Measurements from ENCODE around the gene CPA5.

Gene CPA5

DNA sequence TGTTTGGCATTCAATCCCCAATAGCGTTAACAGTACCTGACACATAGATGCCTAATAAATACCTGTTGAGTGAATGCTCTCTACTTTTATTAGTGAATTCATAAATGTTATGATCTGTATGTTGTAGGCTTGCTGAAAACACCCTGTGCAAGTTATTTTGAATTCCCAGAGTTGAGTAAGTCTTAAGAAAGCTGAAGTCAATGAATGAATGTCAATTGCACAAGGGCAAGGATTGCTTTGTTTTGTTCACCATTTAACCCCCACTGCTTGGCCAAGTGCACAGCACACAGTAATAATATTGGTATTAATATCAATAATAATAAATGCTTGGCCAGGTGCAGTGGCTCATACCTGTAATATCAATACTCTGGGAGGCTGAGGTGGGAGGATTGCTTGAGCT, 45.9 kb downstream of the CPA5 start:
- CTCF ChIA-PET = no interaction called here

DNA sequence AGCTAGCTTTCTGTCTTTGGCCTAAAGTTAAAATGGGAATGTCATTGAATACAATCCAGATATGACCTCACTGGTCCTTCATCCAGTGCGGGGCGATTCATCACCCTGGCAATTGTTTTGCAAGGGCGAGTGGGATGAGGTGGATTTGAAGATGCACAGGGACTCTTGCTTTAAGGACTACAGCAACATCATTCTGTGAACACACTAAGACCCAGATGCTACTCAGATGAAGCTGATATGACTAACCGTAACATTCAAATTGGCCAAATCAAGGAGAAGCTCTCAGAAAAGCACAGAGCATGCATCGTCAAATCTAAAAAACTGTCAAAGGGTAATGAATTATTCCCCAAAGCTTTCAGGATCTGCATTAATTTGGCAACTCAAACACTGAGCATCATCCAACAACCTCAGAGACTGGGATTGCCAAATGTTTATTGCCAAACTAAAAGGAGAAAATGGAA, 48.5 kb downstream of the CPA5 start:
- CTCF ChIA-PET = no interaction called here
- no peak overlapping the region for H3K27ac ChIP-seq
- TF ChIP-seq, protein P1, sequence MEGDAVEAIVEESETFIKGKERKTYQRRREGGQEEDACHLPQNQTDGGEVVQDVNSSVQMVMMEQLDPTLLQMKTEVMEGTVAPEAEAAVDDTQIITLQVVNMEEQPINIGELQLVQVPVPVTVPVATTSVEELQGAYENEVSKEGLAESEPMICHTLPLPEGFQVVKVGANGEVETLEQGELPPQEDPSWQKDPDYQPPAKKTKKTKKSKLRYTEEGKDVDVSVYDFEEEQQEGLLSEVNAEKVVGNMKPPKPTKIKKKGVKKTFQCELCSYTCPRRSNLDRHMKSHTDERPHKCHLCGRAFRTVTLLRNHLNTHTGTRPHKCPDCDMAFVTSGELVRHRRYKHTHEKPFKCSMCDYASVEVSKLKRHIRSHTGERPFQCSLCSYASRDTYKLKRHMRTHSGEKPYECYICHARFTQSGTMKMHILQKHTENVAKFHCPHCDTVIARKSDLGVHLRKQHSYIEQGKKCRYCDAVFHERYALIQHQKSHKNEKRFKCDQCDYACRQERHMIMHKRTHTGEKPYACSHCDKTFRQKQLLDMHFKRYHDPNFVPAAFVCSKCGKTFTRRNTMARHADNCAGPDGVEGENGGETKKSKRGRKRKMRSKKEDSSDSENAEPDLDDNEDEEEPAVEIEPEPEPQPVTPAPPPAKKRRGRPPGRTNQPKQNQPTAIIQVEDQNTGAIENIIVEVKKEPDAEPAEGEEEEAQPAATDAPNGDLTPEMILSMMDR (conservative IDR thresholded peaks at IDR 0.05; ENCODE audit: low read depth) = no peak
- DNase-seq (ENCODE audit: low spot score) = no peak
- POLR2A ChIA-PET (ENCODE audit: low non-redundant PET) = no interaction called here

More for the DNA sequence above, 45.9 kb downstream of the CPA5 start:
- no peak overlapping the region for H3K27ac ChIP-seq
- no peak for DNase-seq (ENCODE audit: low spot score)
- TF ChIP-seq, protein P1 (conservative IDR thresholded peaks at IDR 0.05; ENCODE audit: low read depth) = no peak
- POLR2A ChIA-PET (ENCODE audit: low non-redundant PET) = no interaction called here

DNA sequence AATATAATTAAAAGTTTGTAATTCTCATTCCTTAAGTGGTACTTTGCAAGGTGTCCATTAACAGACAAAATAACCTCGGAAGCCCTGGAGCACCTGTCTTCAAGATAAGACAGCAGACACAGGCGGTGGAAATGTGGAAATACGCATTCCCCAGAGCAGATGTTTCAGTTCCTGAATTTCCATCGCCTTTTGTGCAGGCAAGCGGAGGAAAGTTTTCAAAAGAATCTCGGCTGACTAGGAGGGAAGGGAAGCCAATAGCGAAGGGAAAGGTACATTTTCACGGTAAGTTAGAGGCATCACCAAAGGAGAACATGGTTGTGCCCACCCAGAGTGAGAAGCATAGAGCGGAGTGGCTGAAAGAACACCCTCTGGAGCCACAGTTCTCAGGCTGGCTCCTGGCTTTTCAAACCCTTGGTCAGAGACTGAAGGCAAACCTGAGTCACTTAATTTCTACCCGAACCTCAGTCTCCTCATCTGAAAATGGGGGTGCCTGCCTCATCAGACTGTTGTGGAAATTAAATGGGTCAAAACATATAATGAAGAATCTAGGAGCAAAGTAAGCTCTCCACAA, 49.3 kb downstream of the CPA5 start:
- TF ChIP-seq, protein P1 (conservative IDR thresholded peaks at IDR 0.05; ENCODE audit: low read depth) = no peak
- H3K27ac ChIP-seq = no peak overlapping the region
- DNase-seq (ENCODE audit: low spot score) = no peak
- POLR2A ChIA-PET (ENCODE audit: low non-redundant PET) = no interaction called here
- CTCF ChIA-PET = no interaction called here

DNA sequence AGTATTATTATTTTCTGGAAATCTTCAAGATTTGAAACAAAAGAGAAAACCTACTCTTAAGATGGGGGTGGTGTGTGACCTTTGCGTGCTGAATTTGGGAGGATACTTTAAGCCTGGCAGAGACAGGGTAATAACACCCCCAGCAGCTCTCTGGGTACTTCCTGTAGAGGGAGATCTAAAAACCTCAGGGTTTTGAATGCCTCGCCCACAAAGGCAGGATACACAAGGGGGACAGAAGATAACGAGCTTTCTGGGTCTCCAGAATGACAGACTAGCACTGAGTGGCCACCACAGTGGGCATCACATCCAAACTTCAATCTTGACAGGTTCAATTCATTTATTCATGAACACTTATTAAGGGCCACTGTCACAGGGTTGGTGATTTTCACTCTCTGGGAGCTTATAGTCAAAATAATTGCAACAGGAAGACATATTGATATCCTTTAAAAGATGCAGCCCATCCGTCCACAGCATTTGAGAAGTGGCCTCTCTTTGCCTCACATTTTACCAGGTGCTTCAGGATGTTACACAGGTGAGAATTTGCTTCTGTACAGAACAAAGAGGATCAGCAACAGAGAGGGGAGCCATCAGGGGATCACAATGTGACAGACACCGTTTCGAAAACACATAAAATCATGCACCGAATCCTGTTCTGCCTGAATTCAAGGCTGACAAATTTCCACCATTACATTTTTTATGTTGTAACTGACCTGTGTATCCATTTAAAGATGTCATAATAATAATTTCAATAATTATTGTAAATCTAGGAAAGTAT, 50.0 kb downstream of the CPA5 start:
- H3K27ac ChIP-seq = no peak overlapping the region
- ChIA-PET CTCF (no interaction called here), POLR2A (ENCODE audit: low non-redundant PET) (no interaction called here)
- TF ChIP-seq, protein P1 (conservative IDR thresholded peaks at IDR 0.05; ENCODE audit: low read depth) = no peak
- no peak for DNase-seq (ENCODE audit: low spot score)

DNA sequence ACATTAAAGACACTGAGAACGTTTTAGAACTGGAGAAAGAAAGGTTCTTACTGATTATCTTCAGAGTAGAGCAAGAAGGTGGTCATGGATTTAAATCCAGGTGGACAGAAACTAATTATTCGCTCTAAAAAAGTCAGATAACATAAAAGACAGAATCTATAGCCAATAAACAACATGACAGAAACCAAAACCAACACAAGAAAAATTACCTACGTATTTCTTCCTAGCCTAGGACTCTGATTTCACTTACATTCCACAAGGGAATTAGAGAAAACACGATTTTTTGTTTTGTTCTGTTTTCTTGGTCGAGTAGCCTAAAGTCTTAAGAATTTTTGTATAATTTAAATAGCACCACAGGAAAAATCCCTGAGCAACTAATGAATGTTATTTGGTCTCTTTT, 50.8 kb downstream of the CPA5 start:
- no peak overlapping the region for H3K27ac ChIP-seq
- CTCF ChIA-PET = no interaction called here
- DNase-seq (ENCODE audit: low spot score) = no peak
- TF ChIP-seq, protein P1 (conservative IDR thresholded peaks at IDR 0.05; ENCODE audit: low read depth) = no peak
- POLR2A ChIA-PET (ENCODE audit: low non-redundant PET) = no interaction called here

DNA sequence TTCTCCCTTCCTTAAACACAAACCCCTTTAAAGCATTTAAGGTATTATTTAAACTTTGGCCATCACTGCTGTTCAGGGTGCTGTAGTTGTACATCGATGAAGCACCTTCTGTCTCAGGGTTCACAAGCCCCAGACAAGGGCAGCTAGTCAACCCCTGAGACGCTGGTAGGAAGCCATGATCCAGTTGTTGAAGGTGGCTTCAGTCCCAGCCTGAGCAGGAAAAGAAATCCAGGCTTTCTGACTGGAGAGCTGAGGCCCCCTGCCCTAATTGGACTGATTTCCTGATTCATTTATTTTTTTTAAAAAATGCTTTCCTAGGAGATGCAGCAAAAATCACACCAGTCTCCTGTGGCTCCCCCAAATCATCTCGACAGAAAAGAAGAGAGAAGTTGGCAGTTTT, 51.5 kb downstream of the CPA5 start:
- TF ChIP-seq, protein P1 (conservative IDR thresholded peaks at IDR 0.05; ENCODE audit: low read depth) = no peak
- ChIA-PET CTCF (no interaction called here), POLR2A (ENCODE audit: low non-redundant PET) (no interaction called here)
- H3K27ac ChIP-seq = no peak overlapping the region
- no peak for DNase-seq (ENCODE audit: low spot score)
